ENCODE measurements around the gene CDC20. TPM values are rescaled to one million over a fixed set of nuclear protein-coding genes. Genes with fewer than 3 reads are reported as not detected.

CDC20 gene
- total RNA-seq, 2 donors from 2014 or later: 0.65 to 0.97 TPM

- H3K27ac Mint-ChIP-seq: no peak overlapping the region
- no peaks in the 10 kb centered on the region for H3K27me3 Mint-ChIP-seq
- DNase-seq: no peak
These were observed 40.0 kb upstream of the CDC20 start for GRCh38 chr1:43318831-43319230.

GRCh38 chr1:43319288-43319687 lies 39.5 kb upstream of the CDC20 start:
- peaks cover 2% of the 10 kb centered on the region for H3K4me1 Mint-ChIP-seq
- H3K27me3 Mint-ChIP-seq: no peaks in the 10 kb centered on the region
- ATAC-seq (no peak), DNase-seq (no peak)
- no peak overlapping the region for H3K4me3 Mint-ChIP-seq
- no peaks in the 10 kb centered on the region for H3K36me3 Mint-ChIP-seq (ENCODE audit: low read depth)
- H3K27ac Mint-ChIP-seq: no peak overlapping the region
- no peaks in the 10 kb centered on the region for H3K9me3 ChIP-seq (ENCODE audit: control insufficient read depth, low read length, poor library complexity, severe bottlenecking)

More at GRCh38 chr1:43318831-43319230, 40.0 kb upstream of the CDC20 start:
- H3K4me1 Mint-ChIP-seq: peaks cover 2% of the 10 kb centered on the region
- H3K9me3 ChIP-seq (ENCODE audit: control insufficient read depth, low read length, poor library complexity, severe bottlenecking): no peaks in the 10 kb centered on the region
- no peak overlapping the region for H3K4me3 Mint-ChIP-seq
- no peak for ATAC-seq
- H3K36me3 Mint-ChIP-seq (ENCODE audit: low read depth): no peaks in the 10 kb centered on the region

DNA sequence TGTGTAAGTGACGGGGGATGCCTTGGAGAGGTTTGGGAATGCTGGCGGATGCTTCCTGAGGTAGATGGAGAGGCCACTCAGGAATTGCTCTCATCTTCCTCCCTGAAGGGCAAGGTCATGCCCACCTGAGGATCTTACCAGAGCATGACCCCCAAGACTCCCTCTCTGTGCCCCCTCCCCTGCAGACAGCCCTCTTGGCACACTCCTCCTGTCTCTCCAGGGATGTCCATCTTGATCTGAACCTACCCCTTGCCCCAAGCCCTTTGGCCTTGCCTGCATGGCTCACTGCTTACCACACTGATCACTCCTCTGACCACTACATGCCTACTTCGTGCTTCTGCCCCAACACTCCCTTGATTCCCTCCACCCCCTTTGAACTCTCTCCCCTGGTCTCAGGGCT lies 39.0 kb upstream of the CDC20 start:
- Mint-ChIP-seq H3K27me3 (no peaks in the 10 kb centered on the region), H3K36me3 (ENCODE audit: low read depth) (no peaks in the 10 kb centered on the region), H3K4me1 (peaks cover 2% of the 10 kb centered on the region), H3K4me3 (no peak overlapping the region), H3K27ac (peak overlapping the region; percentile 61)
- H3K9me3 ChIP-seq (ENCODE audit: control insufficient read depth, low read length, poor library complexity, severe bottlenecking): no peaks in the 10 kb centered on the region
- DNase-seq (no peak), ATAC-seq (no peak)

DNA sequence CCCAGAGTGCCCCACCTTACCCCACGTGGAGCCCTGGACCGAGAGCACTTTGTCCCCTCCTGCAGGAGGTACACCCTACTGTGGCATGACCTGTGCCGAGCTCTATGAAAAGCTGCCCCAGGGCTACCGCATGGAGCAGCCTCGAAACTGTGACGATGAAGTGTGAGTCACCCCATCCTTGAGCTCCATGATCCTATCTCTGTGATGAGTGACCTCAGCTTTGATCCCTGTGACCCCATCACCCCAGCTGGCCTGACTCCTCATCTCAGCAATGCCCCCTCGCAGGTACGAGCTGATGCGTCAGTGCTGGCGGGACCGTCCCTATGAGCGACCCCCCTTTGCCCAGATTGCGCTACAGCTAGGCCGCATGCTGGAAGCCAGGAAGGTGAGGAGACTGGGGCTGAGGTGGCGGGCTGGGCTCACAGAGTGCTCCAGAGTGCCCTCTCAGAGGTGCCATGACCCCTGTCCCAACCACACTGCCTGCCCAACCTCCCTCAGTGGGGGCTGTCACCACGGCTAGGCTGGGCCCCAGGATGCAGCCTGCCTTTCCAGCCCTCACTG lies 37.4 kb upstream of the CDC20 start:
- ATAC-seq (no peak), DNase-seq (no peak)
- Mint-ChIP-seq H3K4me3 (no peak overlapping the region), H3K27me3 (no peaks in the 10 kb centered on the region), H3K4me1 (peaks cover 2% of the 10 kb centered on the region), H3K36me3 (ENCODE audit: low read depth) (peaks cover 2% of the 10 kb centered on the region), H3K27ac (no peak overlapping the region)
- H3K9me3 ChIP-seq (ENCODE audit: control insufficient read depth, low read length, poor library complexity, severe bottlenecking): no peaks in the 10 kb centered on the region

DNA sequence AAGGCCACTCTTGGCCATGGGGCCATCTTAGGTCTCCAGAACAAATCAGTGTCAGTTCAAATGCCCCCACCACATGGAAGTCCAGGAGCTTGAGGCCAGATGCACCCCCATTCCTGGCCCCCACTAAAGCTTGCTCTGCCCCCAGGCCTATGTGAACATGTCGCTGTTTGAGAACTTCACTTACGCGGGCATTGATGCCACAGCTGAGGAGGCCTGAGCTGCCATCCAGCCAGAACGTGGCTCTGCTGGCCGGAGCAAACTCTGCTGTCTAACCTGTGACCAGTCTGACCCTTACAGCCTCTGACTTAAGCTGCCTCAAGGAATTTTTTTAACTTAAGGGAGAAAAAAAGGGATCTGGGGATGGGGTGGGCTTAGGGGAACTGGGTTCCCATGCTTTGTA lies 36.3 kb upstream of the CDC20 start:
- H3K4me3 Mint-ChIP-seq: no peak overlapping the region
- H3K27ac Mint-ChIP-seq: no peak overlapping the region
- H3K36me3 Mint-ChIP-seq (ENCODE audit: low read depth): peaks cover 2% of the 10 kb centered on the region
- no peak for DNase-seq
- no peaks in the 10 kb centered on the region for H3K27me3 Mint-ChIP-seq
- ATAC-seq: no peak
- H3K4me1 Mint-ChIP-seq: no peaks in the 10 kb centered on the region
- H3K9me3 ChIP-seq (ENCODE audit: control insufficient read depth, low read length, poor library complexity, severe bottlenecking): no peaks in the 10 kb centered on the region

DNA sequence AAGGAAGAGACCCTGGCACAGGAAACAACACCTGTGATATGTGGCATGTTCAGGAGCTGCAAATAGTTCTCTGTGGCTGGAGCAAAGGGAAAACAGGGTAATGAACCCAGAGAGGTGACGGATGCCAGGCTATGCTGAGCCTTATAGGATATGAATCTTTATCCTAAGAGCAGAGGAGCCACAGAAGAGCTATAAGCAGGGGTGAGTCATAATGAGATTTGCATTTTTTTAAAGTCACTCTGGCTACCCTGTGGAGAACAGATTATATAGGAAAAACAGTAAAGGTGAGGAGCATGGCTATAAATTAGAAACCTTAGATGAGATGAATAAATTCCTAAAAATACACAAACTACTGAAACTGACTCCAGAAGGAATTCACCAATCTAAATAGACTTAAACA lies 34.0 kb upstream of the CDC20 start:
- H3K4me1 Mint-ChIP-seq: no peaks in the 10 kb centered on the region
- no peak overlapping the region for H3K4me3 Mint-ChIP-seq
- DNase-seq (no peak), ATAC-seq (no peak)
- peaks cover 2% of the 10 kb centered on the region for H3K36me3 Mint-ChIP-seq (ENCODE audit: low read depth)
- H3K9me3 ChIP-seq (ENCODE audit: control insufficient read depth, low read length, poor library complexity, severe bottlenecking): no peaks in the 10 kb centered on the region
- no peak overlapping the region for H3K27ac Mint-ChIP-seq
- no peaks in the 10 kb centered on the region for H3K27me3 Mint-ChIP-seq

DNA sequence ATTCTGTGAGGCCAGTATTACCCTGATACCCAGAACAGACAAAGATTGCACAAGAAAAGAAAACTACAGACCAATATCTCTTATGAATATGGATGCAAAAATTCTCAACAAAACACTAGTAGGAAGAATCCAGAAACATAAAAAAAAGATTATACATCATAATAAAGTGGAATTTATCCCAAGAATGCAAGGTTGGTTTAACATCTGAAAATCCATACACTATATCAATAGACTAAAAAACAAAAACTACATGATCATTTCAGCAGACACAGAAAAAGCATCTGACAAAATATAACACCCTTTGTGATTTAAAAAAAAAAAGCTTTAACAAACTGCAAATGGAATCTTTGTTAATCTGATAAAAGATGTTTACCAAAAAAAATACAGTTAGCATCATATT lies 33.4 kb upstream of the CDC20 start:
- no peak overlapping the region for H3K4me3 Mint-ChIP-seq
- H3K4me1 Mint-ChIP-seq: peaks cover 1% of the 10 kb centered on the region
- no peak for ATAC-seq
- no peaks in the 10 kb centered on the region for H3K27me3 Mint-ChIP-seq
- no peak for DNase-seq
- no peaks in the 10 kb centered on the region for H3K9me3 ChIP-seq (ENCODE audit: control insufficient read depth, low read length, poor library complexity, severe bottlenecking)
- H3K36me3 Mint-ChIP-seq (ENCODE audit: low read depth): peaks cover 2% of the 10 kb centered on the region
- no peak overlapping the region for H3K27ac Mint-ChIP-seq

DNA sequence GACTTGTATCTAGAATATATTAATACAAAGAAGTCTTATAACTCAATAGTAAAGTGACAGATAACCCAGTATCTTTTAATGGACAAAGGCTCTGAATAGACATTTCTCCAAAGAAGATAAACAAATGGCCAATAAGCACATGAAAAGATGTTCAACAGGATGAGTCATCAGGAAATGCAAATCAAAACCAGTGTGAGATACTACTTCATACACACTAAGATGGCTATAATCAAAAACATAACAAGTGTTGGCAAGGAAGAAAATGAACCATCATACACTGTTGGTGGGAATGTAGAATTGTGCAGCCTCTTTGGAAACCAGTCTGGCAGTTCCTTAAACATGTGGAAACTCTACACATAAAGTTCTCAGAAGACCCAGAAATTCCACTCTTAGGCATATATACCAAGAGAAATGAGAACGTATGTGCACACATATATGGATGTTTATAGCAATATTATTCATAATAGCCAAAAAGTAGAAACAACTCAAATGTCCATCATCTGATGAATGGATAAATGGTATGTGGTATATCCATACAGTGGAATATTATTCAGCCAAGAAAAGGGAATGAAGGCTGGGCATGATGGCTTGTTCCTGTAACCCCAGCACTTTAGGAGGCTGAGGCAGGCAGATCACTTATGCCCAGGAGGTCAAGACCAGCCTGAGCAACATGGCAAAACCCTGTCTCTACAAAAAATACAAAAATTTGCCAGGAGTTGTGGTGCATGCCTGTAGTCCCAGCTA lies 31.1 kb upstream of the CDC20 start:
- no peaks in the 10 kb centered on the region for H3K27me3 Mint-ChIP-seq
- peaks cover 2% of the 10 kb centered on the region for H3K4me1 Mint-ChIP-seq
- peaks cover 2% of the 10 kb centered on the region for H3K36me3 Mint-ChIP-seq (ENCODE audit: low read depth)
- no peak overlapping the region for H3K4me3 Mint-ChIP-seq
- H3K27ac Mint-ChIP-seq: no peak overlapping the region
- ATAC-seq (no peak), DNase-seq (no peak)
- no peaks in the 10 kb centered on the region for H3K9me3 ChIP-seq (ENCODE audit: control insufficient read depth, low read length, poor library complexity, severe bottlenecking)

GRCh38 chr1:43329995-43330751 lies 28.6 kb upstream of the CDC20 start:
- ATAC-seq (no peak), DNase-seq (no peak)
- H3K4me1 Mint-ChIP-seq: peaks cover 7% of the 10 kb centered on the region
- H3K9me3 ChIP-seq (ENCODE audit: control insufficient read depth, low read length, poor library complexity, severe bottlenecking): no peaks in the 10 kb centered on the region
- no peak overlapping the region for H3K27ac Mint-ChIP-seq
- H3K4me3 Mint-ChIP-seq: no peak overlapping the region
- peaks cover 10% of the 10 kb centered on the region for H3K36me3 Mint-ChIP-seq (ENCODE audit: low read depth)
- H3K27me3 Mint-ChIP-seq: peaks cover 6% of the 10 kb centered on the region

GRCh38 chr1:43331688-43332087 lies 27.1 kb upstream of the CDC20 start:
- H3K9me3 ChIP-seq (ENCODE audit: control insufficient read depth, low read length, poor library complexity, severe bottlenecking): no peaks in the 10 kb centered on the region
- H3K4me3 Mint-ChIP-seq: no peak overlapping the region
- H3K4me1 Mint-ChIP-seq: peaks cover 7% of the 10 kb centered on the region
- ATAC-seq (no peak), DNase-seq (no peak)
- peaks cover 8% of the 10 kb centered on the region for H3K36me3 Mint-ChIP-seq (ENCODE audit: low read depth)
- peaks cover 6% of the 10 kb centered on the region for H3K27me3 Mint-ChIP-seq
- H3K27ac Mint-ChIP-seq: no peak overlapping the region

GRCh38 chr1:43334453-43335205 lies 24.2 kb upstream of the CDC20 start:
- Mint-ChIP-seq H3K27ac (peak overlapping the region; percentile 67), H3K36me3 (ENCODE audit: low read depth) (peaks cover 8% of the 10 kb centered on the region), H3K4me3 (no peak overlapping the region), H3K4me1 (peaks cover 7% of the 10 kb centered on the region), H3K27me3 (peaks cover 10% of the 10 kb centered on the region)
- DNase-seq (no peak), ATAC-seq (no peak)
- no peaks in the 10 kb centered on the region for H3K9me3 ChIP-seq (ENCODE audit: control insufficient read depth, low read length, poor library complexity, severe bottlenecking)

DNA sequence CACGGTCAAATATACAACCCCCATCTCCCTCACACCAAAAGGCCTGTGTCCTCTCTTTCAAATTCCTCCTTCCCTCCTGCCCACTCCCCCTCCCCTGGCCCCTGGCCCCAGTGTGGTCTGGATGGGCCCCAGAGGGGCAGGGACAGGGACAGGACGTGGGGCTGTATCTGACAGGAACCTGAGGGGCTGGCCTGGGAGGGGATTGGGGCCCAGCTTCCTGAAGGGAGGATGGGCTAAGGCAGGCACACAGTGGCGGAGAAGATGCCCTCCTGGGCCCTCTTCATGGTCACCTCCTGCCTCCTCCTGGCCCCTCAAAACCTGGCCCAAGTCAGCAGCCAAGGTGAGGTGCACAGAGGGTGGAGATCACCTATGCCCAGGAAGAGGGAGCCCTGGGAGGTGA lies 21.2 kb upstream of the CDC20 start, which contains the start of gene MPL:
TSS of gene MPL (plus strand) at position 231 of the 400 bp plus-strand sequence. CDS start at position 262, 31 bp downstream.
- Mint-ChIP-seq H3K36me3 (ENCODE audit: low read depth) (peaks cover 8% of the 10 kb centered on the region), H3K4me1 (peaks cover 5% of the 10 kb centered on the region), H3K4me3 (no peak within 1 kb of the TSS), H3K27me3 (peaks cover 10% of the 10 kb centered on the region), H3K27ac (no peak within 1 kb of the TSS)
- ATAC-seq: no peak
- no peak for DNase-seq
- H3K9me3 ChIP-seq (ENCODE audit: control insufficient read depth, low read length, poor library complexity, severe bottlenecking): no peaks in the 10 kb centered on the region

GRCh38 chr1:43338001-43338400 lies 20.8 kb upstream of the CDC20 start:
- Mint-ChIP-seq H3K36me3 (ENCODE audit: low read depth) (peaks cover 8% of the 10 kb centered on the region), H3K27me3 (peaks cover 10% of the 10 kb centered on the region), H3K27ac (no peak overlapping the region), H3K4me1 (peaks cover 5% of the 10 kb centered on the region), H3K4me3 (no peak overlapping the region)
- ATAC-seq: no peak
- no peak for DNase-seq
- H3K9me3 ChIP-seq (ENCODE audit: control insufficient read depth, low read length, poor library complexity, severe bottlenecking): no peaks in the 10 kb centered on the region
